Right lobe of liver (tissue), 6 donors: ENCODE measurements around the gene PAK4. TPM values are rescaled to one million over a fixed set of nuclear protein-coding genes. Genes with fewer than 3 reads are reported as not detected.

ENCODE experiments used
- ATAC-seq, 4 donors: fragments of 200-7000 bp; cut with Tn5 transposase; one replicate each; pipeline ENCODE4 v1.9.1; 2020; ENCODE audit warnings: mild to moderate bottlenecking in 4 of 4, moderate library complexity in 4 of 4
- DNase-seq, 3 donors: peaks; one replicate each; pipeline ENCODE4 v3.0.0-alpha.2; 2020
- H3K27ac ChIP-seq, 3 donors: fragments of 200-600 bp; one replicate each; pipeline ENCODE4 v1.8.0; 2022
- H3K27me3 ChIP-seq, 2 donors: fragments of 200-600 bp; one replicate each; pipeline ENCODE4 v1.8.0; 2022
- H3K36me3 ChIP-seq, 4 donors: fragments of 200-600 bp; sonication (generic) in 1 of 4; one replicate each; pipeline versions ENCODE4 v1.5.1 to v1.8.0; 2017 to 2022; ENCODE audit warnings: control low read depth in 1 of 4
- H3K4me1 ChIP-seq, 4 donors: fragments of 200-600 bp; sonication (generic) in 1 of 4; one replicate each; pipeline versions ENCODE4 v1.5.1 to v1.8.0; 2017 to 2022; ENCODE audit warnings: control low read depth in 1 of 4
- H3K4me3 ChIP-seq, 3 donors: fragments of 200-600 bp; one replicate each; pipeline ENCODE4 v1.8.0; 2022
- H3K9me3 ChIP-seq, 4 donors: fragments of 200-600 bp; sonication (generic) in 1 of 4; one replicate each; pipeline versions ENCODE4 v1.5.1 to v1.8.0; 2017 to 2022; ENCODE audit warnings: control low read depth in 1 of 4
- CTCF ChIP-seq, 4 donors: fragments of 200-600 bp in 3 of 4; fragments of 450-650 bp in 1 of 4; IDR thresholded peaks; one replicate each; pipeline versions ENCODE4 v1.5.1 to v1.8.0; 2016 to 2022; ENCODE audit warnings: antibody characterized with exemption in 4 of 4, mild to moderate bottlenecking in 2 of 4
- POLR2A ChIP-seq: fragments of 450-650 bp; IDR thresholded peaks from one replicate; pipeline ENCODE4 v1.6.1; 2017; ENCODE audit warnings: antibody characterized with exemption, mild to moderate bottlenecking
- WGBS: methylation state at CpG from one replicate; pipeline ENCODE4 v1.1.6; 2018; ENCODE audit warnings: low coverage, low lambda C conversion rate; ENCODE audit not compliant: insufficient coverage; ENCODE audit errors: missing lambda C conversion rate; 5-methylcytosine and 5-hydroxymethylcytosine counted together
- intact Hi-C, 2 donors: fragments of 100-400 bp; cut with DNase I; formaldehyde crosslinking; loops; one replicate each; pipeline versions ENCODE4 v1.11.2 to v1.14.1; 2022
- total RNA-seq, 6 experiments: library from RNA; depleted of rRNA in 2 of 6; stranded (reverse); fragments of >200 nt in 2 of 6; fragmentation: NEBNext Ultra II Directional in 3 of 6; extraction: Animal tissue kit (Norgen Biotek cat#: 25700) in 3 of 6; gene quantifications; one replicate each; pipeline versions ENCODE4 v1.1.0 to v1.2.4, GENCODE V29; 2016 to 2023
- donor health status: DM: no; HTN: yes; CAD: no.
- donor health status: DM: no; HTN: no; CAD: no.
- donor health status: DM: no; HTN: no; CAD: no.
- donor health status: DM: no; HTN: yes; CAD: no.
- donor health status: DM: no; HTN: yes; CAD: no.

The PAK4 gene
- total RNA-seq, 6 experiments from 2014 or later: 11.4 to 16.6 (median 14.7) TPM

- intact Hi-C loops: no loop called here
- Histone ChIP-seq H3K4me1 (peaks cover 0 to 35% (median 15%) of the 10 kb centered on the region in 4 donors), H3K27me3 (no peaks in the 10 kb centered on the region), H3K36me3 (no peaks in the 10 kb centered on the region), H3K4me3 (peak overlapping the region; percentile 85 to 94 (median 89)), H3K27ac (peak overlapping the region; percentile 69 to 84 (median 83)), H3K9me3 (no peaks in the 10 kb centered on the region)
- no peak for TF ChIP-seq CTCF (IDR thresholded peaks at IDR 0.05)
- peak; percentile 33 for TF ChIP-seq POLR2A
- DNase-seq (peak; percentile 71 to 85 (median 83)), ATAC-seq (peak; percentile 69 to 72 (median 72))
- WGBS: 11% methylated on average over 20 of the region's 27 CpGs
These were observed 964 bp downstream of the PAK4 start for GRCh38 chr19:39126312-39127187.

- DNase-seq (peak; percentile 64 to 84 (median 78)), ATAC-seq (peak; percentile 27 to 44 (median 34))
- Histone ChIP-seq H3K4me1 (peaks cover 0 to 39% (median 19%) of the 10 kb centered on the region in 4 donors), H3K27me3 (no peaks in the 10 kb centered on the region), H3K9me3 (no peaks in the 10 kb centered on the region), H3K36me3 (no peaks in the 10 kb centered on the region), H3K4me3 (no peak overlapping the region), H3K27ac (no peak overlapping the region)
- intact Hi-C loops: no loop called here
- no CpG with 5 or more reads among the region's 9 CpGs for WGBS
- TF ChIP-seq POLR2A: no peak
- TF ChIP-seq CTCF (IDR thresholded peaks at IDR 0.05): no peak
These were observed 2.4 kb downstream of the PAK4 start for GRCh38 chr19:39127812-39128515.

- H3K27ac ChIP-seq: no peak overlapping the region
- no peaks in the 10 kb centered on the region for H3K9me3 ChIP-seq
- H3K36me3 ChIP-seq: no peaks in the 10 kb centered on the region
- H3K4me1 ChIP-seq: peaks cover 0 to 43% (median 19%) of the 10 kb centered on the region in 4 donors
- H3K4me3 ChIP-seq: no peak overlapping the region
- TF ChIP-seq POLR2A: no peak
- TF ChIP-seq CTCF (IDR thresholded peaks at IDR 0.05): no peak
- intact Hi-C loops: no loop called here
- 39% methylated on average over 6 of the region's 6 CpGs for WGBS
- ATAC-seq (no peak), DNase-seq (no peak)
- H3K27me3 ChIP-seq: no peaks in the 10 kb centered on the region
These were observed 3.0 kb downstream of the PAK4 start for GRCh38 chr19:39128516-39129079.

GRCh38 chr19:39129116-39129515, 3.5 kb downstream of the PAK4 start:
- 100% methylated on average over 2 of the region's 11 CpGs for WGBS
- Histone ChIP-seq H3K27me3 (no peaks in the 10 kb centered on the region), H3K9me3 (no peaks in the 10 kb centered on the region), H3K36me3 (no peaks in the 10 kb centered on the region), H3K4me1 (peaks cover 0 to 43% (median 19%) of the 10 kb centered on the region in 4 donors), H3K27ac (no peak overlapping the region), H3K4me3 (no peak overlapping the region)
- TF ChIP-seq CTCF (IDR thresholded peaks at IDR 0.05) (no peak), POLR2A (no peak)
- DNase-seq (no peak), ATAC-seq (no peak)
- intact Hi-C loops: no loop called here
